Right ventricle myocardium inferior (tissue), 1 donor: Measurements from ENCODE around the gene MYOZ1. TPM values are rescaled to one million over a fixed set of nuclear protein-coding genes. Genes with fewer than 3 reads are reported as not detected.

Source experiments
- ATAC-seq: fragments of 200-7000 bp; cut with Tn5 transposase; one replicate; pipeline ENCODE4 v1.9.1; 2020; ENCODE audit warnings: mild to moderate bottlenecking, moderate library complexity
- DNase-seq: peaks from one replicate; pipeline ENCODE4 v3.0.0; 2021; ENCODE audit errors: missing footprints
- intact Hi-C: fragments of 100-400 bp; cut with DNase I; formaldehyde crosslinking; loops from one replicate; pipeline ENCODE4 v1.11.0; 2022
- total RNA-seq: library from RNA; stranded (reverse); fragmentation: NEBNext Ultra II Directional; extraction: Animal tissue kit (Norgen Biotek cat#: 25700); gene quantifications from one replicate; pipeline ENCODE4 v1.2.1, GENCODE V29; 2021
- donor health status: DM: no; HTN: yes; CAD: no; lungs with severe emphysema.

The MYOZ1 gene
- total RNA-seq, 1 donor from 2014 or later = 0.51 TPM

DNA sequence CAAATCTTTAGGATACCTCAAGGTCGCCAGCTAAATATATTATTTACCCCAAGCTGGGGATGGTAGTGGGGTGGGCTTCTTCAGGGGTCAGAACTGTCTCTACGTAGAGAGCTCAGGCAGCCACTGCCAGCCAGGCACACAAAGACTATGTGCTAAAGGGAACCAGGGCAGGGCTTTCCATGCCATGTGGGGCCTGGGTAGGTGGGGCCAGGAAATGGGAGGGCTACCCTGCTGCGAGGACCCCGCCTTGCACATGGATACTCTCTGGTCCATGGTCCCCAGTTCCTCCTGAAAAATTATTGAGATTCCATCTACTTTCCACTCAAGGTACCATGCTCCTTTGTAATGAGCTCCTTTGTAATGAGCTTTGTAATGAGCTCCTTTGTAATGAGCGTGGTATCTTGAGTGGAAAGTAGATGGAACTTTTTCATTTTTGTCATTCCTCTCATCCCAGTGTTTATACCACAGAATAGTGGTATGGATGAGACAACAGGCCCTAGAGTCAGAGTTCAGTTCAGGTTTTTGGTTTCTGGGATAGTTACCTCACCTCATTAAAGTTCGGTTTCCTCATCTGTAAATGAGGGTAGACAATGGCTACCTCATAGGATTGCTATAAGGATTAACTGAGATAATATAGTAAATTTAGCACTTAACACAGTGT is 8.7 kb upstream of the MYOZ1 start:
- ATAC-seq = no peak
- DNase-seq = no peak
- intact Hi-C loops = loop anchor here (5.0 kb wide), 2 partner anchors 67 to 92 kb away; partner anchors contain the start of gene SEC24C

DNA sequence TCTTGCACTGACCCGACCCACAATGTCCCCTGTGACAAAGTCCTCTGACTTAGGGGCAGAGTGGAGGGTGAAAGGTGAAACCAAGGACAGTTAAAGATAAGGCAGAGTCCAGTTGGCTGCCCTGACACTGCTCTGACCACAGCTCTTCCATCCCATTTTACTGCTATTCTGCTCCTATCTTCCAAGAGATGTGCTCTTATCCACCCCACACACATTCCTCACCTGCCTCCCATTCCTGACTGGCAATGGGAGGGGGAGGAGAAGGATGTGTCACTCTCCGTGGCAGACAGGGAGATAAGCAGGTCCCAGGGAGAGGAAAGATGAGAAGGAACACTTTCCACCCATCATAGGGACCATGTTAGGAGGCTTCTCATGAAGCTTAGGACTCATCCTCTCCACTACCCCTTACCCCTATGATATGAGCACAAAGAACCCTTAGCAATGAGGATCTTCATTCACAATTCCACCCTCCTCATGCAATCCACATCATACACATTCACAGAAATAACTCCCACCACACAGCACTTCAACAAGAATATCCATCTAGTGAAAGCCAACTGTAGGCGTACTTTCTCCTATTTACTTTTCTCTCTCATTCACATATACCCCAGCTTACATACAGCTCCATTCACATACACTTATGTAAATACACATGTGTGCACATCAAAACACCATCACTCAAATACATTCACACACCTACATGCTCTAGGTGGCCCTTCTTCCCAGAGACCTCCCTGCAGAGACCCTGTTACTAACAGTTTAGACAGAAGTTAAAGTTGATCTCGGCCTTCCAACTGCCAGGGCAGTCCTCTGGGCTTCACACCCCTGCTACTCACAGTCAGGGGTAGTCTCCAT is 7.9 kb upstream of the MYOZ1 start:
- ATAC-seq (peak; percentile 8), DNase-seq (no peak)
- intact Hi-C loops = loop anchor here (5.0 kb wide), 1 partner anchor 93 kb away; the partner anchor contains the start of gene SEC24C

DNA sequence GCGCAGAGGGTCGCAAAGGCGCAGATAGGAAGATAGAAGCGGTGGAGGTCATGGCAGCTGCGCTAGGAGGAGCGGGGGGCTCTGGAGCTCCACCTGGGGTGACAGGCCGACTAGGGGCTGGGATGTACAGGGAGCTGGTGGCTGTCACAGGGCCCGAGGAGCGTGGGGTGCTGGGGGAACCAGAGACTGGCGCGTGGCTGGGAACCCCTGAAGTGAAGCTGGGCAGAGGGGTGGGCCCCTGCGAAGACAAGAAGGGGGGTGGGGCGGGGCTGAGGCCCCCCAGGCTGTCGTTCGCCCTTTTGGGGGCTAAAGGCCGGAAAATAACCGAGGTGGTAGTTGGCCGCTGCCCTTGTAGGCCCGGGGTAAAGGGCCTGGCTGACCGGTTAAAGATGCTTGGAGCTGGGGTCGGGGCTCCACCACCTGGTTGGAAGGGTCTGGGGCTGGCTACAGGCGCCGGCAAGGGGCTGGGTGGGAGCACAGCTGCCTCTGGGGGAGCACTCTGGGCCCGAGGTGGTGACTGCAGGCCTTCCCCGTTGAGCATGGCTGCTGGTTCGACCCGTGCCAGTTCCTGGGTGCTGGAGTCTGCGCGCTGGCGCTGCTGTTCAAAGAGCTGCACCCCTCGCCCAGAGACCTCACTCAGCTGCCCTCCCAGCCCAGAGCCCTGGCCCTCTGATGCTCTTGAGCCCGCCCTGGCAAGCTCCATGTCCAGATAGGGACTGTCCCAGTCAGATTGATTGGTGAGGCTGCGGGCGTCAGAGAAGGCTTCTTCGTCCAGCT is 6.8 kb upstream of the MYOZ1 start:
- DNase-seq = no peak

DNA sequence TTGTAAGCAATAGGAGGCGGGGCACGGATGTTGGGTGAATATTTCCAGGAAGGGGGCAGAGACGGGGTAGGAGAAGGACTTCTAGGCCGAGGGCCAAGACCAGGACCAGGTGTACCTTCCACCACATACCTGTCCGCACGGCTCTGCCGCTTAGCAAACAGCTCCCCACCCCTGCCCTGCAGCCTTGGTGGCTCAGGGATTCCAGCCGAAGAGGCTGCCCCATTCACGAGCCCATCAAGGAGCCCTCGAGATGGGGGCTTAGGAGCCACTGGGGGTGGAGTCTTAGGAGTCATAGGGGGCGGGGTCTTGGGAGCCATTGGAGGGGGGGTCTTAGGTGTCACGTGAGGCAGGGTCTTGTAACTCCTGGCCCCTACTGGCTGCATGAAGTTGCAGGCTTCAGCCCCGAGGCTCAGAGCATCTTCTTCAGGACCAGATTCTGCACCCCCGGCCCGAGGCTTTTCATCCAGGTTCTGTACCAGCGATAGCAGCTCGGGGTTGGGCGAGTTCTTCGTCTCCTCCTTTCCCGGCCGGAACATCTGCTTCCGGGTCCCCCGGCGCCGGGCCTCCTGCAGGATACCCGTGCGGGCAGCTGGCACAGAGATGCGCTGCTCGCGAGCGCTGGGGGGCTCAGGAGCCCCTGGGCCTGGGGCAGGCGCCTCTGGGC is 6.1 kb upstream of the MYOZ1 start:
- intact Hi-C loops = loop anchor here (5.0 kb wide), 1 partner anchor 95 kb away; the partner anchor contains the start of gene SEC24C
- ATAC-seq = peak; percentile 2
- DNase-seq = peak; percentile 77

More for the DNA sequence above, 6.8 kb upstream of the MYOZ1 start:
- peak; percentile 11 for ATAC-seq
- intact Hi-C loops = loop anchor here (5.0 kb wide), 1 partner anchor 94 kb away; the partner anchor contains the start of gene SEC24C

DNA sequence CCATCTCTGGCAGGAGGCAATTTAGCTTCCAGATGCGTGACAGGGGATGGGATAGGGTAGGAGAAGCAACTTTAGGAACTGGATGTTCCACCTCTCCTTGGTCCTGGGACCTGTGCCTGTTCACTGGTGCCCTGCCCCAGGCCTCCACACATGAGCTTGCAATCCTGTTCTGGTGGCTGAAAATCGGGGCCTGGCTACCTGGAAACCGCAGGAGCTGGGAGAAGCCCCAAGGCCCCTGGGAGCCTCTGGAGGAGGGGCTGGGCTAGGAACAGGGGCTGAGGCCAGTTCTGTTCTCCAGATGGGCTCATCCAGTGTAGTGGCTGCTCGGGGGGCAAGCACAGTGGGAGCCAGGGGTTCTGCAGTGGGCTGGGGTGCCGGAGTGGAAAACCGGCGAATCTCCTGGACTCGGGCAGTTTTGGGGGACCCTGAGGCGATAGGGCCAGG is 5.3 kb upstream of the MYOZ1 start:
- intact Hi-C loops = loop anchor here (5.0 kb wide), 1 partner anchor 96 kb away; the partner anchor contains the start of gene SEC24C
- peak; percentile 15 for ATAC-seq
- DNase-seq = no peak

DNA sequence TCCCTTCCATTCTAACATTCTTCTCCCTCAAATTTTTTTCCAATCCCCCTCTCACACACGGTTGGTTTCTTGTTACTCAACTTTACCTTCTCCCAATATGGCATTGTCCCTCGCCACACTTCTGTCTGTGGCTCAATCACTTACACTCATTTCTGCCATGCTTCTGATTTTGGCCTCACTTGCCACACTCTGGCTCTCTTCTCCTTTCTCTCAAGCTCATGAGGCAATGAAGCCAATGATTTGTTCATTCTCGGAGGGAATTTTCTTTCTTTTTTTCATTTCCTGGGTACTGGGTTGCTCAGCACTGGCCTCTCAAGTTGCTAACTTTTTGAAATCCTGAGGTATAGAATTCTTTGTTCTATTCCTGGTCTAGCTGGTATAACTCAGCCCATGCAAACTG is 4.0 kb upstream of the MYOZ1 start:
- ATAC-seq (no peak), DNase-seq (no peak)
- intact Hi-C loops = loop anchor here (5.0 kb wide), 1 partner anchor 97 kb away; the partner anchor contains the start of gene SEC24C

DNA sequence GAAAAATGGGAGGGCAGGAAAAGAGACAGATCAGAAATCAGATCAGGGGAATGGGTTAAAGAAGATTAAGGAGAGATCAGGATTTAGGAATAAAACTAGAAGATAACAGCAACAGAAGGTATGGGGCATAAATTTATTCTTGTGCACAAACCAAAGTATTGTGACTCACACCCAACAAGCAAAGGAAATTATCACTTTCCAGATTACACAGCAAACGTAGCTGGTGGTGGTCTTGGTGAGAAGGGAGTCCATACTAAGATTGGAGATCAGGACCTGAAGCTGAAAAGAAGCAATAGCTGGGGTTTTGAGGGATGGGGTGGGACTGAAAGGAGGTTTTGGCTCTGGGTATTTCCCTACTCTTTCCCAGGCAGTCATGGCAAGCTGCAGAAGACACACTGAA is 3.5 kb upstream of the MYOZ1 start:
- intact Hi-C loops = loop anchor here (1.0 to 5.0 kb wide), 2 partner anchors 98 to 115 kb away; partner anchors contain the start of gene SEC24C
- DNase-seq = no peak
- ATAC-seq = no peak

DNA sequence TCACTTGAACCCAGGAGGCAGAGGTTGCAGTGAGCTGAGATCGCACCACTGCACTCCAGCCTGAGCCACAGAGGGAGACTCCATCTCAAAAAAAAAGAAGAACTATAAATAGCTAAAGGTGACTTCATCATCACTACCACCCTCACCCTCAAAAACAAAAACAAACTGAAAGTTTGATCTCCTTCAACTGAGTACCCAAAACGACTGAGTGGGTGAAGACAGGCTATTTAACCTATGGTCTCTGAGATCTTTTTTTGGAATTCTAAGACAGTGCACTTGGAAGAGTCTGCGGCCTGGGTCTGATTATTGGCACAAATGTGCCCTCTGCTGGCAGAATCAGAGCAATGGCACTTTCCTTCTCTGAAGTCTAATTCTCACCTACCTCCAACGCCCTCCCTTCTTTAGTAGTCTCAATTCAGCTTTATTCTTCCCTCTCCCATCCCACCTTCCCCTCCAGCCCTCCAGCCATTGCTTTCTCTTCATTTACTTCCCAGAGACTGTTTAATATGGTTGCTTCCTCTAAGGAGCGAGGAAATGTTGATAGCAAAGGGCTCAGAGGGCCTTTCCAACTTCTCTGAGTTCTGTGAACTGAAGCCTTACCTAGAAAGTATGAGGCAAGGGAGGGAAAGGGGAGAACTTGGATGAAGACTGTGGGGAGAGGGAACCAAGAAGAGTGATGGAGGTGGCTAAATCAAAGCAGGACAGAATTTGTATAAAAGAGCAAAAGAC is 2.9 kb upstream of the MYOZ1 start:
- intact Hi-C loops = loop anchor here (1.0 kb wide), 1 partner anchor 115 kb away; no protein-coding TSS in a partner anchor
- no peak for DNase-seq
- ATAC-seq = peak; percentile 31

DNA sequence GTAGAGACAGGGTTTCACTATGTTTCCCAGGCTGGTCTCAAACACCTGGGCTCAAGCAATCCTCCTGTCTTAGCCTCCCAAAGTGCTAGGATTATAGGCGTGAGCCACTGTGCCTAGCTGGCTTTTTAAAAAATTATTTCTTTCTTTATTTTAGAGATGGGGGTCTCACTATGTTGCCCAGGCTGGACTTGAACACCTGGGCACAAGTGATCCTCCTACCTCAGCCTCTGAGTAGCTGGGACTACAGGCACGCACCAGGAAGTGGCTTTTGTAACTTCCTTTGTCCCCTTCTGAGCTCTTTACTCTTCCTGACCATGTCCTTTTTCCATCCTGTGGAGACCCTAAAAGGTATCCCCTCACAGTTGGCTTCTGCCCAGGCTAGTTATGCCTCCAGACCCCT is 2.1 kb upstream of the MYOZ1 start:
- intact Hi-C loops = no loop called here
- DNase-seq = no peak

DNA sequence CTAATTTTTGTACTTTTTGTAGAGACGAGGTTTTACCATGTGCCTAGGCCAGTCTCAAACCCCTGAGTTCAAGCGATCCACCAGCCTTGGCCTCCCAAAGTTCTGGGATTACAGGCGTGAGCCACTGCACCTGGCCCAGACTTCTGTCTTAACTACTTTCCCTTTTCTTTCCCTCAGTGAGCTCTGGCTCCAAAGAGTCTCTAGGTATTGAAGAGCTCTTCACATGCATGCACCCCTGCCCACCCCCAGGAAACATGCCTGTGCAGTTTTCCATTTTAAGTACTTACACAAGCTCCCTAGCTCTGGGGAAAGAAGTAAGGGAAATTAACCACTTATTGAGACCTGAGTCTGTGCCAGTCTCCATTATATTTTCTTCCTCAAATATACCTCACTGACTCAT is 2.0 kb downstream of the MYOZ1 start:
- no peak for ATAC-seq
- no peak for DNase-seq
- intact Hi-C loops = no loop called here

More for the DNA sequence above, 2.1 kb upstream of the MYOZ1 start:
- no peak for ATAC-seq

DNA sequence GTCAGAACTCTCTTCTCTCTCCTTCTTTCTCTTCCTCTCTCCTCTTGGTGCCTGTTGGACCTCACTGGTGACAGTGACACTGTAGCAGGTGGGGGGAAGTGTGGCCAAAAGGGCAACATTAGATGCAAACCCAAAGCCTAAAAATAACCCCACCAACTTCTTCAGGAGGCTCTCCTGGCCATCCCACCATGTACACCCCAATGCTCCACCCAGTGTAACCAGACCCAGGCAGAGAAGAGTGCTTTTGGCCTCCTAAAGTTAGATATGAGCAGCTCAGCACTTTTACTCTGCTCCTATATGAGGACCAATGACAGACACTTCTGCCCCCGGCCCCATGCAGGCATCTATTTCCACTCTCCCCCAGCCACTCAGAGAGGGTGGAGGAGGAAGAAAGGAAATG is 5.5 kb downstream of the MYOZ1 start:
- DNase-seq = no peak
- intact Hi-C loops = no loop called here
- ATAC-seq = no peak

DNA sequence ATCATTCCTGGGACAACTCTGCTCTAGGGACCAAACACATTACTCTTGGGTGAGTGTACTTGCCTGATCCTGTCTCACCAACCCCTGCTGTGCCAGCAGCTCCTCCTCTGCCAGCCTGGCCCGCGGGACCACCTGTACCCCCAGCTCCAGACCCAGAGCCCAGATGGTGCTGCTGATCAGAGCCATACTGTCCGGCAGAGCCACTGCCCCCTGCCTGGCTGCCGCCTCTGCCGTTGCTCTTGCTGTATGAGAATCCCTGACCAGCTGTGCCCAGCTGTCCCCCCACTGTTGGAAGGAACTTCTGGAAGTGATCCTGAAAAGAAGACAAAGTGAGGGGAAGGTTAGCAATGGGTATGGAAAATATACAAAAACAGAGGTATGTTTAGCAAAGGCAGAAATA is 6.9 kb downstream of the MYOZ1 start:
- intact Hi-C loops = no loop called here
- ATAC-seq (no peak), DNase-seq (no peak)

DNA sequence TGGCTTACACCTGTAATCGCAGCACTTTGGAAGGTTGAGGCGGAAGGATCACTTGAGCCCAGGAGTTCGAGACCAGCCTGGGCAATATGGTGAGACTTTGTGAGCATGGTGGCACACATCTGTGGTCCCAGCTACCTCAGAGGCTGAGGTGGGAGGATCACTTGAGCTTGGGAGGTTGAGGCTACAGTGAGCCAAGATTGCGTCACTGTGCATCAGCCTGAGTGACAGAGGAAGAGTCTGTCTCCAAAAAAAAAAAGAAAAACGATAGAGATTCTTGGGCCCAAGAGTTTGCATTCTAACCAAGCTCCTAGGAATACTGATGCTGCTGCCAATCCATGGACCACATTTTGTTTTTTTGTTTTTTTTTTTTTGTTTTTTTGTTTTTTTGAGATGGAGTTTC is 12.1 kb downstream of the MYOZ1 start:
- intact Hi-C loops = loop anchor here (5.0 kb wide), 1 partner anchor 52 kb away; no protein-coding TSS in a partner anchor
- DNase-seq = no peak
- ATAC-seq = no peak

DNA sequence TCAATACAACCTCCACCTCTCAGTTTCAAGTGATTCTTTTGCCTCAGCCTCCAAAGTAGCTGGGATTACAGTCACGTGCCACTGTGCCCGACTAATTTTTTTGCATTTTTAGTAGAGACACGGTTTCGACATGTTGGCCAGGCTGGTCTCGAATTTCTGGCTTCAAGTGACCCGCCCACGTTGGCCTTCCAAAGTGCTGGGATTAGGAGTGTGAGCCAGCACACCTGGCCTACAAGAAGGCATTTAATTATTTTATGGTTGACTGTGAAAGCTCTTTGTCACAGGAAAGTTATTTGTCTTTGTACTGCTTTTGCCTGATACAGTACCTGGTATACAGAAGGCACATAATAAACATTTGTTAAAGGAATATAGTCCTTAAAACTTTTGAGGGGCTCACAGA is 12.9 kb downstream of the MYOZ1 start:
- no peak for DNase-seq

DNA sequence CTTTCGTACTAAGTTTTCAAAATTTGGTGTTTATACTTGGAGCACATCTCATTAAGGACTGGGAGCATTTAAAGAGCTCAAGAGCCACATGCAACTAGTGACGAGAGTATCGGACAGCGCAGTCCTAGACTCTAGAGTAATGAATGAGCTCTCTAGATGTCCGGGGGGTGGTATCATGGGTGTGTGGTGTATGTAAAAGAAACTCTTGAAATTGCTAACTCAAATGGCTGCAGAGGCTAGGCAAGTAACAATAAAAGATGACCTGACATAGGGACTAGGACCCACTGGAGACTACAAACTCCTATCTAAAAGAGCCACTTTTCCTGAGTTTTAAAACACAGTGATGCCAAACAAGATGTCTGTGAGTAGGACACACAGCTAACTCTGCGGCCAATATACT is 14.0 kb downstream of the MYOZ1 start:
- intact Hi-C loops = loop anchor here (5.0 kb wide), 1 partner anchor 50 kb away; no protein-coding TSS in a partner anchor
- no peak for ATAC-seq
- no peak for DNase-seq

More for the DNA sequence above, 12.9 kb downstream of the MYOZ1 start:
- intact Hi-C loops = loop anchor here (5.0 kb wide), 1 partner anchor 51 kb away; no protein-coding TSS in a partner anchor
- no peak for ATAC-seq

DNA sequence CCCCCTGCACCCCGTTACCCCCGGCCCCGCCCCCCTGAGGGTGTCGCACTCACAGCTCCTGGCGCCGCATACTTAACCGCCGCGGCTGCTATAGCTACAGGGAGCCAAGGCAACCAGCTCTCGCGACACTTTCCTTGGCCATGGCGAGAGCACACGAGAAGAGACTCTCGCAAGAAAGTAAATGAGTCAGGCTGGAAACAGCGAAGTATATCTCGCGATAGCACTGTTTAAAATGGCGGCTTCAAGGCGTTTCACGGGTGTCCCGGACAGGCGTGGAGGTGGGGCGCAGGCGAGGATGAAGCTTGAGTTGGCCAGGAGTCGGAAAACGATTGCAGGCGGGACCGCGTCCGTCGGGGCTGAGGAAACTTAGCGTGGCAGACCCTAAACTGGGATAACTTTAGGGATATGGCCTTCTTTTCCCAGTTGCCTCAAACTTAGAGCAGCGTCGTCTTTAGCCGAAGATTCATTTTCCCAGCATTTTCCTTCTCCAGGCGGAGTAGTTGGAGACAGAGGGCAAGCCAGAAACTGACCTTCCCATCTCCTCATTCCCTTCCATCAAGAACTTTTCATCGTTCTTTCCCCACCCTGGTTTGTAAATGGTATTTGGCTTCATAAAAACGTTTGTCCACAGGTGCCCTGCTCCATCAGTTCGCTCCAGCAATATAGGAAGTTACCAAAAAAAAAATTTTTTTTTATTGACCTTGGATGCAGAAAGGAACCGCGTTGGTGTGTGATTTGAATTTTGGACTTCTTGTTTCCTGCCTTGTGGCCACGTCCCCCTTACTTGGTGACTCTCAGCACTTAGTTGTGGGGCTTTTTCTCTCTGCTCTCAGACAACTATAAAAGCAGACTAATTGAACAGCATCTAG is 15.2 kb downstream of the MYOZ1 start:
- intact Hi-C loops = loop anchor here (5.0 kb wide), 1 partner anchor 49 kb away; no protein-coding TSS in a partner anchor
- DNase-seq (peak; percentile 96), ATAC-seq (peak; percentile 96)
